H1 (cell line): ENCODE results near the gene CFAP161. TPM values are rescaled to one million over a fixed set of nuclear protein-coding genes. Genes with fewer than 3 reads are reported as not detected.

Experiments
- CTCF ChIA-PET: fragments of 300-600 bp; sonication (Branson Sonifier 250); formaldehyde crosslinking; loops from one replicate; lab custom pipeline; 2021; ENCODE audit not compliant: partially characterized antibody; lab: Charles Lee
- POLR2A ChIA-PET: fragments of 300-600 bp; sonication (Branson Sonifier 250); formaldehyde crosslinking; loops from one replicate; lab custom pipeline; 2021; ENCODE audit warnings: inconsistent platforms; ENCODE audit not compliant: partially characterized antibody; lab: Charles Lee
- DNase-seq, 2 experiments: peaks; one replicate each; pipeline versions ENCODE4 v3.0.0 to v3.0.0-alpha.2; 2010 to 2022; ENCODE audit warnings: low spot score in 2 of 2, low read depth in 1 of 2, mixed read lengths in 1 of 2
- FAIRE-seq: peaks from 2 replicates; lab custom pipeline; 2011; peaks lifted over from hg19 to GRCh38; lab: Jason Lieb, UNC
- H2AFZ ChIP-seq: 2 replicates; pipeline ENCODE4 v1.8.1; 2012; ENCODE audit warnings: low read length, inconsistent platforms
- H2AK5ac ChIP-seq: 2 replicates; pipeline ENCODE4 v1.6.1; 2013; ENCODE audit warnings: low read depth, low read length
- H2BK120ac ChIP-seq: replicated peaks from 2 replicates; pipeline ENCODE3; 2013; ENCODE audit warnings: low read depth, low read length, inconsistent platforms
- H2BK12ac ChIP-seq: 2 replicates; pipeline ENCODE4 v1.6.1; 2013; ENCODE audit warnings: low read depth, low read length
- H2BK15ac ChIP-seq: 2 replicates; pipeline ENCODE4 v1.6.1; 2013; ENCODE audit warnings: low read length
- H2BK20ac ChIP-seq: 2 replicates; pipeline ENCODE4 v1.6.1; 2013; ENCODE audit warnings: low read length
- H2BK5ac ChIP-seq: 2 replicates; pipeline ENCODE4 v1.6.1; 2013; ENCODE audit warnings: low read depth, low read length
- H3K14ac ChIP-seq: 2 replicates; pipeline ENCODE4 v1.6.1; 2013; ENCODE audit warnings: inconsistent platforms; ENCODE audit not compliant: insufficient read length
- H3K18ac ChIP-seq: 2 replicates; pipeline ENCODE4 v1.6.1; 2013; ENCODE audit warnings: low read length; ENCODE audit errors: extremely low read depth
- H3K23ac ChIP-seq: 2 replicates; pipeline ENCODE4 v1.6.1; 2013; ENCODE audit warnings: inconsistent platforms; ENCODE audit not compliant: insufficient read length
- H3K23me2 ChIP-seq: 2 replicates; pipeline ENCODE4 v1.6.1; 2013; ENCODE audit warnings: low read depth, low read length
- H3K27ac ChIP-seq: 2 replicates; pipeline ENCODE4 v1.6.1; 2011; ENCODE audit warnings: low read depth, low read length, inconsistent platforms
- H3K27me3 ChIP-seq, 4 experiments: replicated peaks in 1 of 4; 1 replicate in 1 of 4; 2 replicates in 3 of 4; pipeline versions ENCODE4 v1.6.1 to v1.8.1; 2011 to 2013; ENCODE audit warnings: low read length in 3 of 4, mild to moderate bottlenecking in 3 of 4, inconsistent platforms in 2 of 4, mixed read lengths in 2 of 4, moderate library complexity in 1 of 4; ENCODE audit not compliant: control insufficient read depth in 3 of 4, insufficient read depth in 3 of 4; ENCODE audit errors: extremely low read depth in 1 of 4
- H3K36me3 ChIP-seq, 4 experiments: 2 replicates each; pipeline versions ENCODE4 v1.6.1 to v1.8.1; 2011 to 2013; ENCODE audit warnings: mild to moderate bottlenecking in 4 of 4, low read length in 3 of 4, moderate library complexity in 2 of 4, control low read depth in 1 of 4, inconsistent platforms in 1 of 4; ENCODE audit not compliant: insufficient read depth in 4 of 4, control insufficient read depth in 2 of 4
- H3K4ac ChIP-seq: replicated peaks from 2 replicates; pipeline ENCODE3; 2013; ENCODE audit warnings: low read length, low read depth, mixed read lengths, inconsistent platforms; ENCODE audit not compliant: insufficient read length
- H3K4me1 ChIP-seq, 4 experiments: replicated peaks in 1 of 4; 1 replicate in 1 of 4; 2 replicates in 3 of 4; pipeline versions ENCODE4 v1.6.1 to v1.8.1; 2011 to 2013; ENCODE audit warnings: low read length in 3 of 4, inconsistent platforms in 2 of 4, mixed read lengths in 1 of 4; ENCODE audit not compliant: insufficient read depth in 4 of 4, control insufficient read depth in 3 of 4
- H3K4me2 ChIP-seq, 2 experiments: 2 replicates each; pipeline versions ENCODE4 v1.6.1 to v1.8.1; 2011 to 2013; ENCODE audit warnings: low read depth in 2 of 2, low read length in 2 of 2, control low read depth in 1 of 2, inconsistent platforms in 1 of 2, mild to moderate bottlenecking in 1 of 2; ENCODE audit not compliant: insufficient read depth in 1 of 2
- H3K4me3 ChIP-seq, 4 experiments: fragments of 200-600, 300-600 bp in 1 of 4; sonication (generic), shearing (Covaris generic), sonication (Bioruptor Twin) in 1 of 4; 2 replicates each; pipeline versions ENCODE4 v1.5.1 to v1.8.1; 2011 to 2016; ENCODE audit warnings: low read length in 4 of 4, low read depth in 3 of 4, control low read depth in 2 of 4, inconsistent platforms in 2 of 4, mild to moderate bottlenecking in 2 of 4, mixed read lengths in 1 of 4, moderate library complexity in 1 of 4; ENCODE audit not compliant: insufficient read depth in 2 of 4; ENCODE audit errors: extremely low read depth in 1 of 4
- H3K56ac ChIP-seq: replicated peaks from 2 replicates; pipeline ENCODE3; 2013; ENCODE audit warnings: low read depth, mild to moderate bottlenecking, mixed read lengths, low read length, inconsistent platforms; ENCODE audit not compliant: insufficient read length
- H3K79me1 ChIP-seq: 2 replicates; pipeline ENCODE4 v1.6.1; 2013; ENCODE audit warnings: low read depth, low read length, control low read depth
- H3K79me2 ChIP-seq, 2 experiments: 2 replicates each; pipeline versions ENCODE4 v1.6.1 to v1.8.1; 2012 to 2013; ENCODE audit warnings: low read length in 2 of 2, mild to moderate bottlenecking in 2 of 2, inconsistent platforms in 1 of 2; ENCODE audit not compliant: insufficient read depth in 2 of 2, control insufficient read depth in 1 of 2
- H3K9ac ChIP-seq, 4 experiments: replicated peaks in 1 of 4; 1 replicate in 1 of 4; 2 replicates in 3 of 4; pipeline versions ENCODE4 v1.6.1 to v1.8.1; 2011 to 2013; ENCODE audit warnings: low read depth in 3 of 4, low read length in 3 of 4, control low read depth in 2 of 4, mild to moderate bottlenecking in 2 of 4, moderate library complexity in 2 of 4, inconsistent platforms in 1 of 4; ENCODE audit errors: extremely low read depth in 1 of 4
- H3K9me3 ChIP-seq, 2 experiments: 2 replicates each; pipeline versions ENCODE4 v1.6.1 to v1.8.1; 2012 to 2013; ENCODE audit warnings: mild to moderate bottlenecking in 2 of 2, moderate library complexity in 2 of 2, control low read depth in 1 of 2, inconsistent platforms in 1 of 2, low read depth in 1 of 2, low read length in 1 of 2, mixed read lengths in 1 of 2; ENCODE audit not compliant: insufficient read depth in 2 of 2
- H4K20me1 ChIP-seq, 2 experiments: replicated peaks in 1 of 2; 2 replicates each; pipeline versions ENCODE3 to v1.8.1; 2011 to 2013; ENCODE audit warnings: inconsistent platforms in 2 of 2, low read length in 2 of 2, mild to moderate bottlenecking in 1 of 2; ENCODE audit not compliant: insufficient read depth in 2 of 2, control insufficient read depth in 1 of 2
- H4K5ac ChIP-seq: 2 replicates; pipeline ENCODE4 v1.6.1; 2013; ENCODE audit warnings: low read length, low read depth, mixed read lengths, inconsistent platforms; ENCODE audit not compliant: insufficient read length
- H4K8ac ChIP-seq: 2 replicates; pipeline ENCODE4 v1.8.0; 2013; ENCODE audit warnings: mild to moderate bottlenecking, moderate library complexity, low read length, inconsistent platforms; ENCODE audit not compliant: insufficient read depth; ENCODE audit errors: extremely low read depth
- H4K91ac ChIP-seq: replicated peaks from 2 replicates; pipeline ENCODE3; 2013; ENCODE audit warnings: low read length, mixed read lengths, inconsistent platforms; ENCODE audit not compliant: insufficient read length
- EZH2 ChIP-seq: fragments of 200-600 bp; sonication (generic); IDR thresholded peaks from 2 replicates; pipeline ENCODE4 v1.7.1; 2012; ENCODE audit warnings: low read depth, mild to moderate bottlenecking, moderate library complexity, low read length, inconsistent platforms; ENCODE audit not compliant: severe bottlenecking
- HDAC6 ChIP-seq: IDR thresholded peaks from one replicate; pipeline ENCODE4 v1.7.1; 2012; ENCODE audit warnings: low read depth, mild to moderate bottlenecking, inconsistent platforms, low read length, moderate library complexity
- JUN ChIP-seq: IDR thresholded peaks from 2 replicates; pipeline ENCODE4 v1.6.1; 2011; ENCODE audit warnings: low read depth, mild to moderate bottlenecking, improper control_type of control experiment, low read length
- MAFK ChIP-seq: IDR thresholded peaks from 2 replicates; pipeline ENCODE4 v1.6.1; 2012; ENCODE audit warnings: low read depth, mild to moderate bottlenecking, improper control_type of control experiment, low read length
- RAD21 ChIP-seq, 2 experiments: IDR thresholded peaks in 1 of 2; conservative IDR thresholded peaks in 1 of 2; 2 replicates each; pipeline ENCODE4 v1.6.1; 2011; ENCODE audit warnings: low read depth in 2 of 2, low read length in 2 of 2, improper control_type of control experiment in 1 of 2, inconsistent platforms in 1 of 2, mild to moderate bottlenecking in 1 of 2, moderate library complexity in 1 of 2
- RBBP5 ChIP-seq: IDR thresholded peaks from 2 replicates; pipeline ENCODE4 v1.7.1; 2012; ENCODE audit warnings: low read depth, mild to moderate bottlenecking, inconsistent platforms, low read length, moderate library complexity, borderline replicate concordance
- SIX5 ChIP-seq: IDR thresholded peaks from 2 replicates; pipeline ENCODE4 v1.6.1; 2011; ENCODE audit warnings: mild to moderate bottlenecking, low read depth, low read length
- TEAD4 ChIP-seq: IDR thresholded peaks from 2 replicates; pipeline ENCODE4 v1.6.1; 2012; ENCODE audit warnings: low read depth, low read length, inconsistent platforms, mixed read lengths
- WGBS, 2 experiments: shearing (Covaris generic) in 1 of 2; methylation state at CpG; one replicate each; pipeline versions ENCODE4 v1.1.6 to v1.1.7; 2013 to 2015; ENCODE audit warnings: low lambda C conversion rate in 2 of 2, mixed read lengths in 2 of 2, inconsistent platforms in 1 of 2, low coverage in 1 of 2, missing lambda C conversion rate in 1 of 2; ENCODE audit not compliant: insufficient replicate concordance in 2 of 2, insufficient coverage in 1 of 2, insufficient read length in 1 of 2; ENCODE audit errors: extremely low coverage in 1 of 2, missing lambda C conversion rate in 1 of 2; 5-methylcytosine and 5-hydroxymethylcytosine counted together
- polyA plus RNA-seq, 7 experiments: library from polyadenylated mRNA; depleted of rRNA in 3 of 7; stranded (reverse) in 5 of 7; unstranded in 2 of 7; fragments of >200 nt in 5 of 7; fragments of 200-250 nt in 2 of 7; gene quantifications; 1 replicate in 5 of 7; 2 replicates in 1 of 7; 4 replicates in 1 of 7; pipeline versions ENCODE4 v1.2.1 to v1.2.3, GENCODE V29; 2011 to 2013; ENCODE audit warnings: missing spikeins in 2 of 7, mixed read lengths in 2 of 7
- total RNA-seq: library from RNA; stranded (reverse); fragmentation: NEBNext Ultra II Directional; extraction: Animal tissue kit (Norgen Biotek cat#: 25700); gene quantifications from 2 replicates; pipeline ENCODE4 v1.2.1, GENCODE V29; 2021
- TF ChIP-seq, protein P1 (sequence below): IDR thresholded peaks from 2 replicates; pipeline ENCODE4 v1.6.1; 2012; ENCODE audit warnings: low read length, inconsistent platforms
- TF ChIP-seq, protein P2 (sequence below): IDR thresholded peaks from 2 replicates; pipeline ENCODE4 v1.6.1; 2012; ENCODE audit warnings: inconsistent platforms
- TF ChIP-seq, protein P3 (sequence below): IDR thresholded peaks from 2 replicates; pipeline ENCODE4 v1.6.1; 2012; ENCODE audit warnings: inconsistent platforms

CFAP161 gene
- total and polyA plus RNA-seq, 2 of the 8 experiments (the other 6 are each of a cell fraction or from before 2014, with no cell fraction given), result 0.05 TPM; not detected in 1

DNA sequence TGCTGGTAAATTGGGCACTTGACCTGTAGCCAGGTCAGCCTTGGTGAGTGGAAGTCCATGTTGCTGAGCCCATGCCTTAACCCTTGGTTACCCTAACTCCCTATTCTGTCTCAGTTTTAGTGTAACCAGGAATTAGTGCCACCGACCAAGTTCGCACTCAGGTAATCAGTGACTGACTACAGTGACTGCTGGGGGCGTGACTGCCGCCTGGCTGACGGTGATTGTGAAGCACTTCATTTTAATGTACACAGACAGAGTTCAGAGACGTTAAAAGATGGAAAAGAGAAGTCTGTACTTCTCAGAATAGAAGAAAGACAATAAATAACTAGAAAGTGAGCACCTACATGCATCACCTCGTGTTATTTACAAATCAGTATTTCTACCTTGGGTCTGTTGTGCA, 17.3 kb downstream of the CFAP161 start:
- Histone ChIP-seq H3K23ac (no peak overlapping the region), H4K91ac (no peak overlapping the region), H2BK15ac (no peak overlapping the region), H2AK5ac (no peak overlapping the region), H3K79me2 (no peaks in the 10 kb centered on the region), H3K27me3 (no peaks in the 10 kb centered on the region), H2BK5ac (no peak overlapping the region), H2BK12ac (no peak overlapping the region), H2BK20ac (no peak overlapping the region), H3K4ac (no peak overlapping the region), H3K9ac (no peak overlapping the region), H3K79me1 (no peaks in the 10 kb centered on the region), H3K27ac (no peak overlapping the region), H2AFZ (peak overlapping the region; percentile 79; the same call in 1 of the 2 replicates), H3K18ac (no peak overlapping the region), H3K23me2 (no peaks in the 10 kb centered on the region), H2BK120ac (no peak overlapping the region), H3K36me3 (no peaks in the 10 kb centered on the region), H3K4me1 (no peaks in the 10 kb centered on the region), H4K8ac (no peak overlapping the region), H4K5ac (no peak overlapping the region), H3K4me2 (no peak overlapping the region), H3K9me3 (no peaks in the 10 kb centered on the region), H3K4me3 (no peak overlapping the region), H4K20me1 (no peaks in the 10 kb centered on the region), H3K56ac (no peak overlapping the region), H3K14ac (no peak overlapping the region)
- no peak for FAIRE-seq
- WGBS, 2 experiments, result 84% methylated on average over 7 of the region's 7 CpGs; no CpG with 5 or more reads in 1 of the 2 experiments
- DNase-seq, result no peak
- POLR2A ChIA-PET, result interaction anchor here (0.8 kb wide), 1 partner anchor 91 kb away, joined by 3 read pairs; no protein-coding TSS in a partner anchor
- CTCF ChIA-PET, result interaction anchor here (0.9 to 11.9 kb wide), 2 partner anchors 36 to 115 kb away, joined by 4 to 162 read pairs; no protein-coding TSS in a partner anchor
- TF ChIP-seq, protein P1, sequence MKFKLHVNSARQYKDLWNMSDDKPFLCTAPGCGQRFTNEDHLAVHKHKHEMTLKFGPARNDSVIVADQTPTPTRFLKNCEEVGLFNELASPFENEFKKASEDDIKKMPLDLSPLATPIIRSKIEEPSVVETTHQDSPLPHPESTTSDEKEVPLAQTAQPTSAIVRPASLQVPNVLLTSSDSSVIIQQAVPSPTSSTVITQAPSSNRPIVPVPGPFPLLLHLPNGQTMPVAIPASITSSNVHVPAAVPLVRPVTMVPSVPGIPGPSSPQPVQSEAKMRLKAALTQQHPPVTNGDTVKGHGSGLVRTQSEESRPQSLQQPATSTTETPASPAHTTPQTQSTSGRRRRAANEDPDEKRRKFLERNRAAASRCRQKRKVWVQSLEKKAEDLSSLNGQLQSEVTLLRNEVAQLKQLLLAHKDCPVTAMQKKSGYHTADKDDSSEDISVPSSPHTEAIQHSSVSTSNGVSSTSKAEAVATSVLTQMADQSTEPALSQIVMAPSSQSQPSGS, result no peak
- TF ChIP-seq RBBP5, result no peak
- TF ChIP-seq RAD21 (IDR thresholded peaks at IDR 0.05 in 1 of 2, conservative IDR thresholded peaks at IDR 0.05 in 1 of 2; ENCODE audit: low read depth in 2 of 2, low read length in 2 of 2), result no peak
- no peak for TF ChIP-seq MAFK
- TF ChIP-seq TEAD4, result no peak
- no peak for TF ChIP-seq JUN
- no peak for TF ChIP-seq HDAC6
- TF ChIP-seq EZH2, result no peak
- TF ChIP-seq SIX5, result no peak
- TF ChIP-seq, protein P2, sequence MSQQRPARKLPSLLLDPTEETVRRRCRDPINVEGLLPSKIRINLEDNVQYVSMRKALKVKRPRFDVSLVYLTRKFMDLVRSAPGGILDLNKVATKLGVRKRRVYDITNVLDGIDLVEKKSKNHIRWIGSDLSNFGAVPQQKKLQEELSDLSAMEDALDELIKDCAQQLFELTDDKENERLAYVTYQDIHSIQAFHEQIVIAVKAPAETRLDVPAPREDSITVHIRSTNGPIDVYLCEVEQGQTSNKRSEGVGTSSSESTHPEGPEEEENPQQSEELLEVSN, result no peak
- TF ChIP-seq, protein P3, sequence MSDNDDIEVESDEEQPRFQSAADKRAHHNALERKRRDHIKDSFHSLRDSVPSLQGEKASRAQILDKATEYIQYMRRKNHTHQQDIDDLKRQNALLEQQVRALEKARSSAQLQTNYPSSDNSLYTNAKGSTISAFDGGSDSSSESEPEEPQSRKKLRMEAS, result no peak
